ENCODE measurements around the gene COX7B2.

The COX7B2 gene

GRCh38 chr4:46870411-46870810 is 38.6 kb downstream of the COX7B2 start:
- TF ChIP-seq CTCF (IDR thresholded peaks at IDR 0.05; ENCODE audit: low read depth, low read length): no peak
- TF ChIP-seq POLR2A (IDR thresholded peaks at IDR 0.05; ENCODE audit: extremely low read depth, insufficient read length): no peak
- no peak for TF ChIP-seq MYC (IDR thresholded peaks at IDR 0.05; ENCODE audit: low read depth, low read length)
- no peak for TF ChIP-seq MAX (IDR thresholded peaks at IDR 0.05; ENCODE audit: low read depth, low read length)
- no peak overlapping the region for H3K4me3 ChIP-seq (ENCODE audit: low read depth, low read length)
- no peak for DNase-seq (ENCODE audit: low read depth)

GRCh38 chr4:46856333-46856732 is 52.7 kb downstream of the COX7B2 start:
- no peak overlapping the region for H3K4me3 ChIP-seq (ENCODE audit: low read depth, low read length)
- TF ChIP-seq CTCF (IDR thresholded peaks at IDR 0.05; ENCODE audit: low read depth, low read length) (no peak), MYC (IDR thresholded peaks at IDR 0.05; ENCODE audit: low read depth, low read length) (no peak), MAX (IDR thresholded peaks at IDR 0.05; ENCODE audit: low read depth, low read length) (no peak), POLR2A (IDR thresholded peaks at IDR 0.05; ENCODE audit: extremely low read depth, insufficient read length) (no peak)
- DNase-seq (ENCODE audit: low read depth): no peak

GRCh38 chr4:46852800-46853199 is 56.2 kb downstream of the COX7B2 start:
- DNase-seq (ENCODE audit: low read depth): no peak

GRCh38 chr4:46850026-46850425 is 59.0 kb downstream of the COX7B2 start:
- TF ChIP-seq CTCF (IDR thresholded peaks at IDR 0.05; ENCODE audit: low read depth, low read length) (no peak), MAX (IDR thresholded peaks at IDR 0.05; ENCODE audit: low read depth, low read length) (no peak)
- no peak for DNase-seq (ENCODE audit: low read depth)
- H3K4me3 ChIP-seq (ENCODE audit: low read depth, low read length): no peak overlapping the region

More at GRCh38 chr4:46852800-46853199, 56.2 kb downstream of the COX7B2 start:
- TF ChIP-seq CTCF (IDR thresholded peaks at IDR 0.05; ENCODE audit: low read depth, low read length) (no peak), POLR2A (IDR thresholded peaks at IDR 0.05; ENCODE audit: extremely low read depth, insufficient read length) (no peak), MYC (IDR thresholded peaks at IDR 0.05; ENCODE audit: low read depth, low read length) (no peak), MAX (IDR thresholded peaks at IDR 0.05; ENCODE audit: low read depth, low read length) (no peak)
- no peak overlapping the region for H3K4me3 ChIP-seq (ENCODE audit: low read depth, low read length)

GRCh38 chr4:46844325-46844917 is 64.6 kb downstream of the COX7B2 start:
- H3K4me3 ChIP-seq (ENCODE audit: low read depth, low read length): no peak overlapping the region
- peak; percentile 79 for DNase-seq (ENCODE audit: low read depth)
- peak; percentile 98 for TF ChIP-seq MAX (IDR thresholded peaks at IDR 0.05; ENCODE audit: low read depth, low read length)
- peak; percentile 96 for TF ChIP-seq MYC (IDR thresholded peaks at IDR 0.05; ENCODE audit: low read depth, low read length)
- peak; percentile 53 for TF ChIP-seq CTCF (IDR thresholded peaks at IDR 0.05; ENCODE audit: low read depth, low read length)
- TF ChIP-seq POLR2A (IDR thresholded peaks at IDR 0.05; ENCODE audit: extremely low read depth, insufficient read length): no peak
